Renal pelvis (tissue), 4 donors: Measurements from ENCODE around the gene MAP7D1. TPM values are rescaled to one million over a fixed set of nuclear protein-coding genes. Genes with fewer than 3 reads are reported as not detected.
"Not testable (repeated sequence)": the region's sequence is repeated elsewhere in the genome, so short reads cannot be mapped to it uniquely, and the experiment has no call there.

Experiments
- DNase-seq: peaks from one replicate; pipeline ENCODE4 v3.0.0-alpha.2; 2013
- polyA plus RNA-seq, 3 donors: library from polyadenylated mRNA; unstranded; fragments of 120-200 nt; gene quantifications; one replicate each; pipeline ENCODE4 v1.2.1, GENCODE V29; 2013; ENCODE audit not compliant: insufficient read length in 3 of 3

MAP7D1 gene
- polyA plus RNA-seq, 3 donors = 55.1 to 72.4 (median 67.5) TPM

GRCh38 chr1:36230279-36230678, 74.3 kb downstream of the MAP7D1 start:
- DNase-seq = not testable (repeated sequence)

Other genes starting within 250 kb of the MAP7D1 start
- 10 to 100 TPM; 11.6 to 17.5 (median 14.1) TPM for gene AGO3, start 225.1 kb upstream of the MAP7D1 start, polyA plus RNA-seq
- gene TEKT2, start 72.1 kb upstream of the MAP7D1 start, polyA plus RNA-seq = 10 to 100 TPM; 11.1 to 17.3 (median 14.6) TPM
- gene ADPRS, start 67.3 kb upstream of the MAP7D1 start, polyA plus RNA-seq = 10 to 100 TPM; 35.6 to 40.0 (median 36.8) TPM
- 1 to 10 TPM; 1.6 to 1.9 (median 1.8) TPM for gene COL8A2, start 30.9 kb upstream of the MAP7D1 start, polyA plus RNA-seq
- gene TRAPPC3, start 6.7 kb upstream of the MAP7D1 start, polyA plus RNA-seq = 10 to 100 TPM; 64.2 to 74.6 (median 66.3) TPM
- 100 to 1,000 TPM; 140 to 158 (median 140) TPM for gene THRAP3, start 68.3 kb downstream of the MAP7D1 start, polyA plus RNA-seq
- gene SH3D21, start 150.2 kb downstream of the MAP7D1 start, polyA plus RNA-seq = 10 to 100 TPM; 25.8 to 36.4 (median 33.1) TPM
- 100 to 1,000 TPM in 2 of 3 donors, 10 to 100 TPM in 1; 70.4 to 128 (median 105) TPM for gene EVA1B, start 167.5 kb downstream of the MAP7D1 start, polyA plus RNA-seq
- gene STK40, start 229.8 kb downstream of the MAP7D1 start, polyA plus RNA-seq = 10 to 100 TPM; 42.5 to 48.5 (median 43.4) TPM
- 10 to 100 TPM; 26.9 to 32.1 (median 28.1) TPM for gene LSM10, start 241.7 kb downstream of the MAP7D1 start, polyA plus RNA-seq